PC-9 (cell line): ENCODE results near the gene HEATR9. TPM values are rescaled to one million over a fixed set of nuclear protein-coding genes. Genes with fewer than 3 reads are reported as not detected.

Experiments
- BruUV-seq: library from RNA; stranded (reverse); fragments of 400-500 nt; replicated peaks from 2 replicates; lab custom pipeline; 2021; lab: Mats Ljungman, UMichigan
- CTCF ChIA-PET: fragments of 300-600 bp; sonication (Branson Sonifier 250); formaldehyde crosslinking; loops from one replicate; lab custom pipeline; 2022; ENCODE audit warnings: antibody characterized with exemption; lab: Charles Lee
- POLR2A ChIA-PET: fragments of 300-600 bp; sonication (Branson Sonifier 250); formaldehyde crosslinking; loops from one replicate; lab custom pipeline; 2022; ENCODE audit warnings: antibody characterized with exemption; ENCODE audit not compliant: unreplicated experiment; lab: Charles Lee
- DNase-seq, 2 experiments: peaks; one replicate each; pipeline versions ENCODE4 v3.0.0 to v3.0.0-alpha.2; 2015 to 2022; ENCODE audit warnings: mixed read lengths in 1 of 2
- H2AFZ ChIP-seq: fragments of 200-600 bp; sonication (generic); 2 replicates; pipeline ENCODE4 v1.8.1; 2017; ENCODE audit warnings: antibody characterized with exemption
- H3F3A ChIP-seq: fragments of 200-600 bp; sonication (generic); 2 replicates; pipeline ENCODE4 v1.8.1; 2017; ENCODE audit warnings: antibody characterized with exemption, mild to moderate bottlenecking, low read depth; ENCODE audit not compliant: insufficient read depth
- H3K27ac ChIP-seq: fragments of 200-600 bp; sonication (generic); 2 replicates; pipeline ENCODE4 v1.6.1; 2016; ENCODE audit warnings: mixed run types
- H3K27me3 ChIP-seq: fragments of 200-600 bp; sonication (generic); 2 replicates; pipeline ENCODE4 v1.6.1; 2016; ENCODE audit warnings: low read depth, mixed run types; ENCODE audit not compliant: insufficient read depth
- H3K36me3 ChIP-seq: fragments of 200-600 bp; sonication (generic); 2 replicates; pipeline ENCODE4 v1.6.1; 2016; ENCODE audit warnings: low read depth, mixed run types
- H3K4me1 ChIP-seq: fragments of 200-600 bp; sonication (generic); replicated peaks from 2 replicates; pipeline ENCODE4 v1.6.1; 2016; ENCODE audit warnings: mixed run types; ENCODE audit not compliant: insufficient read depth
- H3K4me2 ChIP-seq: fragments of 200-600 bp; sonication (generic); 2 replicates; pipeline ENCODE4 v1.6.1; 2017; ENCODE audit warnings: mixed run types
- H3K4me3 ChIP-seq: fragments of 200-600 bp; sonication (generic); 2 replicates; pipeline ENCODE4 v1.6.1; 2016; ENCODE audit warnings: mixed run types
- H3K79me2 ChIP-seq: fragments of 200-600 bp; sonication (generic); 2 replicates; pipeline ENCODE4 v1.6.1; 2017; ENCODE audit warnings: low read depth, mixed run types
- H3K9me2 ChIP-seq: fragments of 200-600 bp; sonication (generic); 2 replicates; pipeline ENCODE4 v1.8.1; 2017; ENCODE audit warnings: mild to moderate bottlenecking; ENCODE audit not compliant: insufficient read depth
- H3K9me3 ChIP-seq: fragments of 200-600 bp; sonication (generic); 2 replicates; pipeline ENCODE4 v1.8.1; 2016; ENCODE audit warnings: low read depth; ENCODE audit not compliant: insufficient read depth
- H4K20me1 ChIP-seq: fragments of 200-600 bp; sonication (generic); 2 replicates; pipeline ENCODE4 v1.8.1; 2017; ENCODE audit not compliant: insufficient read depth
- EZH2 ChIP-seq: fragments of 200-600 bp; sonication (generic); IDR thresholded peaks from 2 replicates; pipeline ENCODE4 v1.8.0; 2017; ENCODE audit warnings: antibody characterized with exemption, low read depth
- intact Hi-C: fragments of 100-400 bp; cut with micrococcal nuclease; formaldehyde crosslinking; loops from one replicate; pipeline ENCODE4 v1.10.0; 2022; ENCODE audit not compliant: unreplicated experiment
- total RNA-seq: library from RNA; stranded (reverse); gene quantifications from 2 replicates; pipeline ENCODE4 v1.2.3, GENCODE V29; 2021
- TF ChIP-seq, protein P1 (sequence below): fragments of 200-600 bp; sonication (generic); conservative IDR thresholded peaks from 2 replicates; pipeline ENCODE4 v1.6.1; 2017; ENCODE audit warnings: mixed run types, antibody characterized with exemption, mild to moderate bottlenecking, moderate library complexity

HEATR9 gene
- total RNA-seq, 1 experiment from 2014 or later: not detected

- H3K4me1 ChIP-seq: no peaks in the 10 kb centered on the region
- ChIA-PET POLR2A (no interaction called here), CTCF (interaction anchor here (0.6 kb wide), 1 partner anchor 76 kb away, joined by 3 read pairs; no protein-coding TSS in a partner anchor)
- TF ChIP-seq, protein P1, sequence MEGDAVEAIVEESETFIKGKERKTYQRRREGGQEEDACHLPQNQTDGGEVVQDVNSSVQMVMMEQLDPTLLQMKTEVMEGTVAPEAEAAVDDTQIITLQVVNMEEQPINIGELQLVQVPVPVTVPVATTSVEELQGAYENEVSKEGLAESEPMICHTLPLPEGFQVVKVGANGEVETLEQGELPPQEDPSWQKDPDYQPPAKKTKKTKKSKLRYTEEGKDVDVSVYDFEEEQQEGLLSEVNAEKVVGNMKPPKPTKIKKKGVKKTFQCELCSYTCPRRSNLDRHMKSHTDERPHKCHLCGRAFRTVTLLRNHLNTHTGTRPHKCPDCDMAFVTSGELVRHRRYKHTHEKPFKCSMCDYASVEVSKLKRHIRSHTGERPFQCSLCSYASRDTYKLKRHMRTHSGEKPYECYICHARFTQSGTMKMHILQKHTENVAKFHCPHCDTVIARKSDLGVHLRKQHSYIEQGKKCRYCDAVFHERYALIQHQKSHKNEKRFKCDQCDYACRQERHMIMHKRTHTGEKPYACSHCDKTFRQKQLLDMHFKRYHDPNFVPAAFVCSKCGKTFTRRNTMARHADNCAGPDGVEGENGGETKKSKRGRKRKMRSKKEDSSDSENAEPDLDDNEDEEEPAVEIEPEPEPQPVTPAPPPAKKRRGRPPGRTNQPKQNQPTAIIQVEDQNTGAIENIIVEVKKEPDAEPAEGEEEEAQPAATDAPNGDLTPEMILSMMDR: no peak
- no peak for TF ChIP-seq EZH2
- H3K4me3 ChIP-seq: no peak overlapping the region
- H3K9me2 ChIP-seq: no peaks in the 10 kb centered on the region
- H3K79me2 ChIP-seq: no peaks in the 10 kb centered on the region
- DNase-seq: no peak
- peaks cover 50% of the 10 kb centered on the region for H3K36me3 ChIP-seq
- peaks cover 43% of the 10 kb centered on the region for H3F3A ChIP-seq
- no peak overlapping the region for H3K4me2 ChIP-seq
- no peaks in the 10 kb centered on the region for H3K9me3 ChIP-seq
- intact Hi-C loops: no loop called here
- BruUV-seq: no TSS peak
- peaks cover 63% of the 10 kb centered on the region for H4K20me1 ChIP-seq
- no peak overlapping the region for H2AFZ ChIP-seq
- H3K27me3 ChIP-seq: no peaks in the 10 kb centered on the region
- no peak overlapping the region for H3K27ac ChIP-seq
Observed at GRCh38 chr17:35842239-35842638, 26.5 kb downstream of the HEATR9 start.

DNA sequence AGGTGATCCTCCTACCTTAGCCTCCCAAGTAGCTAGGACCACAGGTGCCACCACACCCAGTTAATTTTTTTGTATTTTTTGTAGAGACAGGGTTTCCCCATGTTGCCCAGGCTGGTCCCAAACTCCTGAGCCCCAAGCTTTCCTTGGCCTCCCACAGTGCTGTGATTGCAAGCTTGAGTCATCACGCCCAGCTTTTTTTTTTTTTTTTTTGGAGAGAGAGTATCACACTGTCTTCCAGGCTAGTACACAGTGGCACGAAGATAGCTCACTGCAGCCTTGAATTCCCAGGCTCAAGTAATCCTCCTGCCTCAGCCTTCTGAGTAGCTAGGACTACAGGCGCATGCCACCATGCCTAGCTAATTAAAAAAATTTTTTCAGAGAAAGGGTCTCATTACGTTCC lies 27.2 kb downstream of the HEATR9 start:
- no peak for DNase-seq
- Histone ChIP-seq H3K27me3 (no peaks in the 10 kb centered on the region), H3K4me3 (no peak overlapping the region), H3F3A (peaks cover 43% of the 10 kb centered on the region), H3K9me3 (no peaks in the 10 kb centered on the region), H2AFZ (no peak overlapping the region), H3K4me1 (no peaks in the 10 kb centered on the region), H3K79me2 (no peaks in the 10 kb centered on the region), H3K9me2 (no peaks in the 10 kb centered on the region), H3K27ac (no peak overlapping the region), H4K20me1 (peaks cover 57% of the 10 kb centered on the region), H3K36me3 (peaks cover 54% of the 10 kb centered on the region), H3K4me2 (no peak overlapping the region)
- intact Hi-C loops: no loop called here
- ChIA-PET POLR2A (interaction anchor here (0.6 kb wide), 1 partner anchor 92 kb away, joined by 10 read pairs; no protein-coding TSS in a partner anchor), CTCF (interaction anchor here (0.5 kb wide), 1 partner anchor 24 kb away, joined by 3 read pairs; no protein-coding TSS in a partner anchor)
- no peak for TF ChIP-seq EZH2
- TF ChIP-seq, protein P1: no peak
- no TSS peak for BruUV-seq

DNA sequence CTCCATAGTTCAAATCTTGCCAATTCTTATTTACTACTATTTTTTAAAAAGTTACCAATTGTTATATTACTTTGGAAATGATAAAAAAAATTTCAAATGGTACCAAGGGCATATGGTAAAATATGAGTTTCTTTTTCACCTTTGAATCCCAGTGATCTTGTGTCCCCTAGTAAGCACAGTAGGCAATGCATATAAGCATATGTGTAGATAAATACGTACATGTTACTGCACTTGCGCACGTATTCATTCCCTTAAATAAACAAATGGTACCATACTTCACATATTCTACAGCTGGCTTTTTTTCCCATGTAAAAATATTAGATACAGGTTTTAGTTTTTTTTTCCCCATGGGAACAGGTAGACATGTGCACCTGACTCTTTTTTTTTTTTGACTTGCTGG lies 27.6 kb downstream of the HEATR9 start:
- Histone ChIP-seq H4K20me1 (peaks cover 57% of the 10 kb centered on the region), H3K4me3 (no peak overlapping the region), H3F3A (peaks cover 40% of the 10 kb centered on the region), H3K9me2 (no peaks in the 10 kb centered on the region), H3K9me3 (no peaks in the 10 kb centered on the region), H3K4me2 (no peak overlapping the region), H3K79me2 (no peaks in the 10 kb centered on the region), H3K27ac (no peak overlapping the region), H3K27me3 (no peaks in the 10 kb centered on the region), H2AFZ (no peak overlapping the region), H3K36me3 (peaks cover 58% of the 10 kb centered on the region), H3K4me1 (no peaks in the 10 kb centered on the region)
- no TSS peak for BruUV-seq
- DNase-seq: no peak
- intact Hi-C loops: no loop called here
- POLR2A ChIA-PET: interaction anchor here (0.6 kb wide), 1 partner anchor 91 kb away, joined by 10 read pairs; no protein-coding TSS in a partner anchor
- TF ChIP-seq, protein P1: no peak
- no peak for TF ChIP-seq EZH2
- CTCF ChIA-PET: interaction anchor here (0.5 kb wide), 1 partner anchor 24 kb away, joined by 3 read pairs; no protein-coding TSS in a partner anchor
